HL-60/S4 treated with phorbol 12-myristate 13-acetate at 8.2 ng/mL for 4 days and 3 days (cell line): ENCODE data around the gene PPIL6.

Source experiments
- in situ Hi-C: fragments of 300-500 bp; cut with MboI; formaldehyde crosslinking; loops from 2 replicates; pipeline ENCODE4 v1.15.0; 2022; ENCODE audit warnings: low sequenced_read_pairs

The PPIL6 gene

DNA sequence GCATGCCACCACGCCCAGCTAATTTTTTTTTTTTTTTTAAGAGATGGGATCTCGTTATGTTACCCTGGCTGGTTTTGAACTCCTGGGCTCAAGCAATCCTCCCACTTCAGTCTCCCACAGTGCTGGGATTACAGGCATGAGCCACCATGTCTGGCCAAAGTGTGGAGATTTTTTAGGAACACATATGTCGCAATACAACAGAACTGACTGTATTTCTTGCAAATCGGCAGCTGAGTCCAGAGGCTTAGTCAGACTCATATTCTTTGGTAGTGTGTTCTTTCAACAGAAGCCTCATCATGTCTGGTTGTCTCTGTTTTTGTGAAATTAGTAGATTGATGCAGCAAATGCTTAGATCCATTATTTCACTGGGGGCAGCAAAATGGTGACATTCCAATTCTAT, 34.2 kb downstream of the PPIL6 start:
- in situ Hi-C loops = no loop called here

- in situ Hi-C loops = loop anchor here (10.0 kb wide), 1 partner anchor 212 kb away; no protein-coding TSS in a partner anchor
Measured at GRCh38 chr6:109397020-109397419, 43.4 kb downstream of the PPIL6 start.

GRCh38 chr6:109396046-109396718, 44.2 kb downstream of the PPIL6 start:
- in situ Hi-C loops = loop anchor here (10.0 kb wide), 1 partner anchor 211 kb away; no protein-coding TSS in a partner anchor

DNA sequence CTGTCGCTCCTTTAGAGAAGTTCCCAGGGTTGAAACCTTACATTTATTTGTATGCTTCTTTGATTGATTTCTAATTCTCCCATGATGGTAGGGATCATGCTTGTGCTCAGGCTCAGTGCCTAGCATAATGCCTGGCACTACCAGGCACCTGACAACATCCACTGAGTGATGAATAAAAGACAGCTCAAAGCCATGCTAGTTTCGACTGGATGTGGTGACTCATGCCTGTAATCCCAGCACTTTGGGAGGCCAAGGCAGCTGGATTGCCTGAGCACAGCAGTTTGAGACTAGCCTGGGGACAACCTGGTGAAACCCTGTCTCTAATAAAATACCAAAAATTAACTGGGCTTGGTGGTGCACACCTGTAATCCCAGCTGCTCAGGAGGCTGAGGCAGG, 46.5 kb downstream of the PPIL6 start:
- in situ Hi-C loops = loop anchor here (10.0 kb wide), 1 partner anchor 209 kb away; no protein-coding TSS in a partner anchor

GRCh38 chr6:109393157-109393885, 47.1 kb downstream of the PPIL6 start:
- in situ Hi-C loops = loop anchor here (10.0 kb wide), 1 partner anchor 209 kb away; no protein-coding TSS in a partner anchor

GRCh38 chr6:109389650-109390274, 50.7 kb downstream of the PPIL6 start:
- in situ Hi-C loops = loop anchor here (10.0 kb wide), 1 partner anchor 205 kb away; no protein-coding TSS in a partner anchor

DNA sequence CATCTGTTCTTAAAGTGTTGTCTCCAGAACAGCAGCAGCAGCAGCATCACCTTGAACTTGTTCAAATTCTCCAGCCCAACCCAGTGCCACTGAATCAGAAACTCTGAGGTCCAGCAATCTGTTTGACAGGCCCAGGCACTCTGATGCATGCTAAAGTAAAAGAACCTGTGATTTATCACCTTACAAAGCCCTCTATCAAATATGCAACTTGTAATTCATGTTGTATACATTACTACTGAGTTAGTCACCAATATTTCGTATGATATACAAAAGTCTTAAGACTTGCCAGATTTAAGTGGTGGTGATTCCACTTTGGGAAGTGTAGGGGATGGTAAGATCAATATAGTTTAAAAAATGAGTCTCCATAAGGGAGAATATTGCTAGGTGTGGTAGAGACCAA, 52.2 kb downstream of the PPIL6 start:
- in situ Hi-C loops = no loop called here

DNA sequence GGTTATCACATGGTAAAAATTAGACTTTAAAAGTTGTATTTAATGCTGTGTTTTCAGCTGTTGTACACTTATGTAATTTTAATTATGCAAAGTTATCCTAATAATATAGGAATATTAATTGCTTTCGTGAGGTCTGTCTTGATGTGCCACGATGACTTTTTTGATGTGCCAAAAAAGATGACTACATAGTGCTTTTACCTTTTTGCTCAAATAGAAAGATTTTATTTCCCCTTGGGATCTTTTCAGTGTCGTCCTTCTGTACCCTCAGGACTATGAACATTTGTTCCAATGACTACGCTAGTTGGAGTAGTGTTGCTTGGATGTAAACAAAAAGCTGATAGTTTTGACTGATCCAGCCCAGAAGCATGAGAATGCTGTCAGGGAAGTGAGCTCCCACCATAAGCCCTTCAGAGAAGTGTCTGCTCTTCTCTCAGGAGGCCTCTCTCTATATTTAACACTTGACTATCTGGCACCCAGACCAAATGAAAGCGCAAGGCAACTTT, 56.9 kb downstream of the PPIL6 start:
- in situ Hi-C loops = no loop called here

DNA sequence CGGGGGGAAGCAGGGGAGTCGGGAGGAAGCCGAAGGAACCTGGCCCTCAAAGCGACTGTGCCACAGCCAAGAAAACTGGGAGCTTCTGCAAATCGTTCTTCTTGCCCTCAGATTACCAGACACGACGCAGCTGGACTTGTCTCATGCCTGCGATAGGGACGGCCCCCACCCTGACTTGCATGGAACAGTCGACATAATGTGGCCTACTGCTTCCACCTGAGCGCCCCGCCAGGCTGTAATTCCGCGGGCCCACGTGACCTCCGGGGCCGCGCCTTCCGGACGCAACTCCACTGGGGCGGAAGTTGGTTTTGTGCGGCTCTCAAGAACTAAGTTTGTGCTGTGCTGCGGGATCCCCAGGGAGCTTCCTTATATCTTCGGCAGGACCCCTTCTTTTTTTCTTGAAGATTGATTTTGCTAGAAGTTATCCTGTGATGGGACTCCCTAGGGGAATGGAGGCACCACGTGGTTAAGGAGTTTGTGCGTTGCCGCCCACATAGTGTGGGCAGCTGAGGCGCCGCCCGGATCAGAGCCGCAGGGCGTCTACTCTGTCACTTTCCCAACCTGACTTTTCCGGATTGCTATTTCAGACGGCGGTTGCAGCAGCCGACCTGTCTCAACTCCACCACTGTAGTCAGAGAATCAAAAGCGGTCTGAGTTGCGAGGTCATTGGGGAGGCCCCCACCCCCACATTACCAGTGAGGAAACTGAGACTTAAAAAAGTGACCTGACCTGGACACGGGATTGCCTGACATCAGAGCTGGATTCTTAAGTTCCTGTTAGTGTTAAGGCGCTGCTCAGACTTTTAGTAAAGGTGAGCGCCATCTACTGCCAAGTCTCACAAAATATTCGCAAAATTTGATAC, 57.6 kb downstream of the PPIL6 start:
- in situ Hi-C loops = no loop called here

GRCh38 chr6:109381747-109382575, 58.5 kb downstream of the PPIL6 start, which contains the start of gene CD164:
TSS of gene CD164 (minus strand) at chr6:109382467. CDS start at chr6:109382378, 89 bp downstream.
- in situ Hi-C loops = no loop called here

GRCh38 chr6:109381061-109381746, 59.2 kb downstream of the PPIL6 start:
- in situ Hi-C loops = no loop called here

GRCh38 chr6:109379711-109380110, 60.7 kb downstream of the PPIL6 start:
- in situ Hi-C loops = no loop called here

- in situ Hi-C loops = no loop called here
Measured at GRCh38 chr6:109377717-109378116, 62.7 kb downstream of the PPIL6 start.

DNA sequence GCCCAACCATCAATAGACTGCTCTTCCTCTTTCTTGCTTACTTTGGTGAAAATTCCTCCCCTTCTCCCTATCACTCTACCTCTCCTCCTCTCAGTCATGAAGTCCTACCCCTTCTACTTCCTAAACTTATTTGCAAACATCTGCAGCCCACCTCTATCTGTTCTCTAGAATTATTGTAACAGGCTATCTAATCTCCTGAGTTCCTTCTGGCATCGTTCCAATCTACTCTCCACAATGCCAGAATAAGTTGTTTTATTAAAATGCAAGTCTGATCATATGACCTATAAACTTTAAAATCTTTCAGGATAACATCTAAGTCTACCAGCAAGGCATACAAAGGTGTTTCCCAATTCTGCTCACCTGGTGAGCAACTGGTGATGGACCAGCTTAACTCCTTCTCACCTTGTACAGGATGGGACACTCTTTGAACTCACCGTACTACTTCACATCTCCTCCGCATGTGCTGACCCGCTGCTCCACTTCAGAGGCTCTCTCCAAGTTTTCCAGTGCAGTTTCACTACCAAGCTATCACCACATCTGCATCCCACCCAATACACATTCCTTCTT, 66.0 kb downstream of the PPIL6 start:
- in situ Hi-C loops = no loop called here

GRCh38 chr6:109373762-109374161, 66.7 kb downstream of the PPIL6 start:
- in situ Hi-C loops = no loop called here

- in situ Hi-C loops = no loop called here
Measured at GRCh38 chr6:109373331-109373730, 67.1 kb downstream of the PPIL6 start.

GRCh38 chr6:109372130-109372529, 68.3 kb downstream of the PPIL6 start:
- in situ Hi-C loops = no loop called here

- in situ Hi-C loops = no loop called here
Measured at GRCh38 chr6:109370792-109371191, 69.6 kb downstream of the PPIL6 start.

- in situ Hi-C loops = no loop called here
Measured at GRCh38 chr6:109370336-109370735, 70.1 kb downstream of the PPIL6 start.
